ENCODE data around the gene CFL1.

The CFL1 gene

GRCh38 chr11:65869643-65870306 lies 11.8 kb upstream of the CFL1 start:
- DNase-seq (ENCODE audit: low spot score): no peak

GRCh38 chr11:65868907-65869306 lies 10.9 kb upstream of the CFL1 start:
- no peak for DNase-seq (ENCODE audit: low spot score)

GRCh38 chr11:65868076-65868667 lies 10.2 kb upstream of the CFL1 start:
- DNase-seq (ENCODE audit: low spot score): no peak

GRCh38 chr11:65867284-65868071 lies 9.5 kb upstream of the CFL1 start:
- DNase-seq (ENCODE audit: low spot score): no peak

GRCh38 chr11:65866509-65867283 lies 8.7 kb upstream of the CFL1 start:
- no peak for DNase-seq (ENCODE audit: low spot score)

- no peak for DNase-seq (ENCODE audit: low spot score)
These were observed 7.7 kb upstream of the CFL1 start for GRCh38 chr11:65865550-65866172.

- no peak for DNase-seq (ENCODE audit: low spot score)
These were observed 6.9 kb upstream of the CFL1 start for GRCh38 chr11:65864706-65865471.

- no peak for DNase-seq (ENCODE audit: low spot score)
These were observed 6.1 kb upstream of the CFL1 start for GRCh38 chr11:65863889-65864705.

- no peak for DNase-seq (ENCODE audit: low spot score)
These were observed 5.2 kb upstream of the CFL1 start for GRCh38 chr11:65862941-65863888.

GRCh38 chr11:65862191-65862735 lies 4.3 kb upstream of the CFL1 start:
- no peak for DNase-seq (ENCODE audit: low spot score)

GRCh38 chr11:65861533-65862183 lies 3.7 kb upstream of the CFL1 start:
- DNase-seq (ENCODE audit: low spot score): no peak

GRCh38 chr11:65861165-65861505 lies 3.2 kb upstream of the CFL1 start:
- no peak for DNase-seq (ENCODE audit: low spot score)

GRCh38 chr11:65860278-65861164 lies 2.5 kb upstream of the CFL1 start, which contains the start of gene MUS81:
TSS of gene MUS81 (plus strand) at chr11:65860433. CDS start at chr11:65860754, 321 bp downstream.
- peak; percentile 92 for DNase-seq (ENCODE audit: low spot score)

- no peak for DNase-seq (ENCODE audit: low spot score)
These were observed 1.9 kb upstream of the CFL1 start for GRCh38 chr11:65859812-65860277.

GRCh38 chr11:65859095-65859811 lies 1.3 kb upstream of the CFL1 start:
- DNase-seq (ENCODE audit: low spot score): peak; percentile 93

GRCh38 chr11:65858681-65859087 lies 704 bp upstream of the CFL1 start:
- no peak for DNase-seq (ENCODE audit: low spot score)

GRCh38 chr11:65857500-65857852 lies 504 bp downstream of the CFL1 start:
- no peak for DNase-seq (ENCODE audit: low spot score)

Data from HuH-7 (cell line).